Right forelimb (tissue), 1 donor: ENCODE results near the gene GJA9.
"Not testable (repeated sequence)": the region's sequence is repeated elsewhere in the genome, so short reads cannot be mapped to it uniquely, and the experiment has no call there.

ENCODE experiments used
- DNase-seq: peaks from one replicate; pipeline ENCODE4 v3.0.0-alpha.2; 2018

Gene GJA9

DNA sequence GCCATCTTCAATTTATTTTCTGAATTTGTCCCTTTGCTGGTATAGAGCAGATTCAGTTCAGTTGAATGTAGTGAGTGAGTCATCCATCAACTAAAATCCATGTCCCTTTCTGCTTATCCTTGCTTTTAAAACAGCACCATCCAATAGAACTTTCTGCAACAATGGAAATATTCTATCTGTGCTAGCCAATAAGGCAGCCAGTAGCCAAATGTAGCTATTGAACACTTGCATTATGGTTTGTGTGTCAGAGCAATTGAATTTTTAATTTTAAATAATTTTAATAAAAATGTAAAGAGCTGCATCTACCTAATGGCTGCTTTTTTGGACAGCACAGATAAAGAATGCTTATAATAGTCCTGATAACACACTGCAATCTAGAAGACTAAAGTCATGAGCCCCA lies at the start of gene GJA9:
GJA9 (minus strand) TSS at position 101 of the 400 bp plus-strand sequence. CDS start 5,489 bp downstream, outside the sequence.
- DNase-seq, result no peak

DNA sequence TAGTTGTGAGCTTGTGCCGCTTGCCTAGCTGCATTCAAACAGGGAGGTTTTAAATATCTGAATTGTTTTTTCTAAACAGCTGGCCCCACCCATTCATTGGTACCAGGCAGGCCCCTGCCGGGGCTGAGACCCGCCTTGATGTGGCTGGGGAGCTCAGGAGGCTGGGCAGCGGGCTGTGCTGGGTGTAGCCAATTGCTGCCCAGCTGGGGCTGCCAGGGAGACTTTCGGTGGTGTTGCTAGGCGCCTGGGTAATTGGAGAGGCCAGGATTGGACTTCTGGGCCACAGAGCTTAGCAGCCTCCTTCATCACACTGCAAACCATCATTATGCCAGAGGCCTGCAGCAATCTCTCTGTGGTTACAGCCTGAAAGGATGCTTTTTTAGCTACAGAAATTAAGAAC lies 48.1 kb upstream of the GJA9 start:
- DNase-seq, result peak; percentile 60

DNA sequence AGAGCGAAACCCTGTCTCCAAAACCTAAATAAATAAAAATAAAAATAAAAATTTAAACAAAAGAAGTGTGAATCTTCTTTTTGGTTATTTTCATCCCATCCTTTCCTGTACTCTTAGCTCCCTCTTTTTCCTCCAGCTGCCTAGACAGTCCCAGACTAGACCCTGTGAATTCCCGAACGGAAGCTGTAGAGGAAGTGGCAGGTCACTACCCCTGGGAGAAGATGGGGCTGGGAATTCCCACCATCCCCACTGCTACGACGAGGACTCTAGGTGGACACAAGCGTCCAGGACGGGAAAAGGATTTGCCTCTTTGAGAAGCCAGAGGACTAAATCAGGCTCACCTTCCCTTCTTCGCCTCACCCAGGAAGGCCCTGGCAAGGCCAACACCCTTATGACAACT lies 47.7 kb upstream of the GJA9 start:
- DNase-seq, result no peak

DNA sequence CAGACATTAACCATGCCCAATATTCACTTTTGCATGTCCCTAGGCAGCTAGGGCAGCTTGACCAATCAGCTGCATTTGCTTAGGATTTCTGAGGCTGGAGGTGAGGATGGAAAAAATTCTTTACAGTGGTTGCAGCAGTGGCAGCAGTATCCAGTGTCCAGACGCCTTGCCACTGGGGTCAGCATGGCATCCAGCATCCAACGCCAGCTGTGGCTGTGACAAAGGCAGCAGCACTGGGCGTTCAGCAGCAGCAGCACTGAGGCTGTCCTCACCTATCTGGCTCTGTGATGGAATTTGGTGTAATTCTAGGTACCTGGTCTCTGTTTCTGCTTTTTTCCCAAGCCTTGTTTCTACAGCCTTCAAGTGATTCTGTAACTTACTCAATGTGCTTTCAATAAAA lies 44.7 kb upstream of the GJA9 start:
- DNase-seq, result no peak

DNA sequence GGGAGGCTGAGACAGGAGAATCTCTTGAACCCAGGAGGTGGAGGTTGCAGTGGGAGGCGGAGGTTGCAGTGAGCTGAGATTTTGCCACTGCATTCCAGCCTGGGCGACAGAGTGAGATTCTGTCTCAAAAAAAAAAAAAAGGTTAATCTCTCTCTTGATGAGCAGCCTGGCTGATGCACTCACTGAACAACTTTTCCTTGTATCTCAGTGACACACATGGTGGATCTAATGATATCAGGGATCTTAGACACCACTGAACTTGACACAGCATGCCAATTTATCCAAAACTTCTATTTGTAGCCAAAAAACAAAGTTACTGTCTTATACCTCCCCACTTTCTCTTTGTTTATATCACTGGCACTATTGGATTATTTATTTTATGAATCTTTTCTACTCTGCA lies 44.0 kb upstream of the GJA9 start:
- DNase-seq, result no peak

DNA sequence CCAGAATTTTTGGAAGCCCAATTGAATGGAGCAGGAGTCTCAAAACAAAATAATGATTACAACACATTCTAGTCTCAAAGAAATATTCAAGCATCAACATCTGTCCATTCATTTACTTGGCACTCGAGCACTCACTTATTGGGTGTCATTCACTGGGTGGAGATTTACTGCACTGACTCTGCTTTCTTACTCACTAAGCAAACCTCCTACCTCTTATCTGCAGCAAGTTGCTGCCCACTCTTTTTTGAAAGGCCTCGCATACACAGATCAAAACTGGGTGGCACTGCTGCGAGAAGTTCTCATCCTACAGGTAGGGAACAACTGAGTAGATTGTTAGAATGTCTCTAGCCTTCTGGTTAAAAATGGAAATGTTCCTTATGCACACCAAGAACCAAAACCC lies 42.2 kb upstream of the GJA9 start:
- no peak for DNase-seq

DNA sequence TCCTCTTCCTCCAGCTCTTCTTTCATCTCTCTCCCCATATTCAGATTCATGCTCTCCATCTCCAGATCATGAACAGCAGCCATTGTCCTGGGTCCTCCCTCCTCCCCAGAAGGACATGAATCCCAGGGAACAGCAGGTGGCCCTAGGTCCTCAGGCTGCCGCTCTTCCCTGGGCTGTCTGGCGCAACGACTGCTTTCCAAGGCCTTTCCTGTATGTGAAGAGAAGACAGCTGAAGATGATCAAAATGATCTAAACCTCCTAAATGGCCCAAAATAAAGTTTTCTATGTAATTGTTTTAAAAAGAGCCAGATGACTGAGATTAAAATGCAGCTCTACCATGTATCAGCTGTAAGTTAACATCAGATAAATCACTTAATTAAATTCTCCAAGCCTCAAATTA lies 37.7 kb upstream of the GJA9 start:
- no peak for DNase-seq

DNA sequence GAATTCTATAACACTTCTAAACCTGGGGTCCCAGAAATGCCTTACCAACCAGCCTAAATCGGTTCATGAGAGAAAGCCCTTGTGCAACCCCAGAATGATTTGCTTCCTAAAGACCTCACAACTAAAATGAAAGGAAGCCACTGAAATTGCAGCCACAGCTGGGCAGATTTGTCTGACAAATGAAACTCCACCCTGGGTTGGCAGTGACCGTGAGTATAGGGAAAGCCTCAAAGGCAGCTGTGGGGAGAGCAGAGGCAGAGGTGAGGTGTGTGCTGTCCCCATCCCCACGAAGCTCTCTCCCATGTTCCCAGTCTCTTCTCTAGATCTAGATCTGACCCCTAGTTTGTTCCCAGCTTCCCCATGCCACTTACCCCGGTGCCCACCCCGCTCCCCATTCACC lies 37.2 kb upstream of the GJA9 start:
- DNase-seq, result no peak

DNA sequence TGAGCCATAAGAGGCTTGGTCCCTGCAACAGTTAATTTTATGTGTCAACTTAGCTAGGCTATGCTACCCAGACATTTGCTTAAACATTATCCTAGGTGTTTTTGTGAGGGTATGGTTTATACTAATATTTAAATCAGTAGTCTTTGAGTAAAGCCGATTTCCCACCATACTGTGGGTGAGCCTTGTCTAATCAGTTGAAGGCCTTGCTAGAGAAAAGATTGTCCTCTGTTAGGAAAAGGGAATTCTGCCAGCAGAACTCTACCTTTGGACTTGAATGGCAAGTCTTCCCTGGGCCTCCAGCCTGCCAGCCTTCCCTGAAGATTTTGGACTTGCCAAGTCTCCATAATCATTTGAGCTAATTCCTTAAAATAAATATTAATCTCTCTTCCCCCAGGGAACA lies 36.4 kb upstream of the GJA9 start:
- no peak for DNase-seq

DNA sequence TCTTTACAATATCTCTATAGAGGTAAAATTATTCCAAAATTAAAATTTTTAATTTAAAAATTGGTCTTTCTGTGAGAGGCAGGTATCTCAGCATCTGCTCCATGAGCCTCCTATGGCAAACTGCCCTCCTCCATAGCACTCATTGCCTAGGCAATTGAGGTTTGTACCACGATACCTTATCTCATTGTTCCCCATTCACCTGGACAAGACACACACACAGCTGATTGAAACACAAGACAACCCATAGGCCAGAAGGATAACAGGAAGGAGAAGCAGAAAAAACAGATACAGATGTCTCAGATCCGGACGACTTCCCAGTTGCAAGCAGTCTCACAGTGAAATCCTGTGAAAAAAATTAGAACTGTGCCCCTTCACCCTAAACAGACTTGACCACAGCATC lies 36.0 kb upstream of the GJA9 start:
- DNase-seq, result no peak

DNA sequence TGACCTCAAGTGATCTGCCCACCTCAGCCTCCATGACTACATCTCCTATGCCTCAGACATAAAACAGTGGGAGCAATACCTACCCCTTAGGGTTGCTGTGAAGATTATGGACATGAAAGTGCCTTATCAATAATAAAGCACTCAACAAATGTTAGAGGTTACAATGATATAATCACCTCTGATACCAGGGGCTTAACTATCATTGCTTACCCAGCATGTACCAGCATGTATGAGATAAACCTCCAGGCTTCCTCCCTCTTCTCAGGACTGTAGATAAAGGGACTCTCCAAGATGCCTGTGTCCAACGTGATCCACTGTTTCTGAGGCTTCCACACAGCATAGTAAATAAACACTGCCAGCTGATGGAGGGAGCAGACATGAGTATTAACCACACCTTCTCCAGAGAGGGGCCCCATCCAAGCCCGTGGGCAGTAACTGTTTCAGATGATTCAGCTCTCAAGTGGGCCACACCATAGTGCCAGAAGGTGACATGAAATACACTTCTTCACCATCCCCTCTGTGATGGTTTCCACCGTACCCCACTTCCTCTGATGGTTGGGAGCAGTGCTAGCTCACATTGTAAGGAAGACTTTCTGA lies 34.1 kb upstream of the GJA9 start:
- DNase-seq, result no peak

DNA sequence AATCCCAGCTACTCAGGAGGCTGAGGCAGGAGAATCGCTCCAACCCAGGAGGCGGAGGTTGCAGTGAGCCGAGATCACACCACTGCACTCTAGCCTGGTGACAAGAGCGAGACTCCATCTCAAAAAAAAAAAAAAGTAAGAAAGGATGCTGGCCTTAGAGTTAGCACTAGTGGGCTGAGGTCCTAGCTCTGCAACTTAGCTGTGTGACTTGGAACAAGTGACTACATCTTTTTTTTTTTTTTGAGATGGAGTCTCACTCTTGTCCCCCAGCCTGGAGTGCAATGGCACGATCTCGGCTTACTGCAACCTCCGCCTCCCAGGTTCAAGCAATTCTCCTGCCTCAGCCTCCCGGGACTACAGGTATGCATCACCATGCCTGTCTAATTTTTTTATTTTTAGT lies 33.5 kb upstream of the GJA9 start:
- not testable (repeated sequence) for DNase-seq

DNA sequence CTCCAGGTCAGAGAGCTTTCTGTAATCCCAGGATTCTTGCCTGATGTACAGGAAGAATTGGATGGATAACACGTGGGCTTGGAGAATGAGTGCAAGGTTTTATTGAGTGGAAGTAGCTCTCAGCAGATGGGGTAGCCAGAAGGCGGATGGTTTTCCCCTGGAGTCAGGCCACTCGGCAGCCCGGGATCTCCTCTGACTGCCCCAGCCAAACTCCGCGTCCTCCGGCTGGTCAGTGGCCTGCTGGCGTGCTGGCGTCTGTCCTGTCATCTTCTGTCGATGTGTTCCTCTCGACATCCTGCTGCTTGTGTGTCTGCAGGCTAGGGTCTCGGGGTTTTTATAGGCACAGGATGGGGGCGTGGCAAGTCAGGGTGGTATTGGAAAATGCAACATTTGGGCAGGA lies 27.4 kb upstream of the GJA9 start:
- no peak for DNase-seq

DNA sequence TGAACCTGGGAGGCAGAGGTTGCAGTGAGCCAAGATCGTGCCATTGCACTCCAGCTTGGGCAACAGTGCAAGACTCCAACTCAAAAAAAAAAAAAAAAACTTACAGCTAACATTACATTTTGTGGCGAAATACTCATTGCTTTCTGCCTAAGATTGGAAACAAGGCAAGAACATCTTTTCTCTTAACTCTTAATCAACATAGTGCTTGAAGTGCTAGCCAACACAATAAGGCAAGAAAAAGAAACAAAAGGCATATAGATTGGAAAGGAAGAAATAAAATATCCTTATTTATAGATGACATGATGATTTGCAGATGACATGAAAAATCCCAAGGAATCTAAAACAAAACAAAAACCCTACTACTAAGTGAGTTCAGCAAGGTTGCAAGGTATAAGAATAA lies 24.6 kb upstream of the GJA9 start:
- DNase-seq, result no peak

DNA sequence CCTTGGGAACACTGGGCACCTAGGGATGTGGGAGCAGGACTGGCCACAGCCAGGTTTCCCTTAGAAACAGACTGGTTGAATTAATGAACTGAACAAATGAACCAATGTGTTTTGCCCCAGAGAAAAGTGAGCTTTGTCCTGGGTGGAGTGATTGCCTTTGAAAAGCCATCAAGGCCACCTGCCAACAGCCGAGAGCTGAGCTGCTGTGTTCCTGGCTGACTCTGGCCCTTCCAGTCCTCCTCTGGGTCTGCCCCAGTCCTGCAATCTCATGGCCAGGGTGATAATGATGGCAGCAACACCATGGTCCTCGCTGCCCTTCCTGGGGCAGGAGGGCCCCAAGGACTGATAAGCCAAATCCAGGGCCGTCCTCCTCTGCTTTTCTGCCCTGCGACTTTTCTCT lies 18.2 kb upstream of the GJA9 start:
- DNase-seq, result no peak

DNA sequence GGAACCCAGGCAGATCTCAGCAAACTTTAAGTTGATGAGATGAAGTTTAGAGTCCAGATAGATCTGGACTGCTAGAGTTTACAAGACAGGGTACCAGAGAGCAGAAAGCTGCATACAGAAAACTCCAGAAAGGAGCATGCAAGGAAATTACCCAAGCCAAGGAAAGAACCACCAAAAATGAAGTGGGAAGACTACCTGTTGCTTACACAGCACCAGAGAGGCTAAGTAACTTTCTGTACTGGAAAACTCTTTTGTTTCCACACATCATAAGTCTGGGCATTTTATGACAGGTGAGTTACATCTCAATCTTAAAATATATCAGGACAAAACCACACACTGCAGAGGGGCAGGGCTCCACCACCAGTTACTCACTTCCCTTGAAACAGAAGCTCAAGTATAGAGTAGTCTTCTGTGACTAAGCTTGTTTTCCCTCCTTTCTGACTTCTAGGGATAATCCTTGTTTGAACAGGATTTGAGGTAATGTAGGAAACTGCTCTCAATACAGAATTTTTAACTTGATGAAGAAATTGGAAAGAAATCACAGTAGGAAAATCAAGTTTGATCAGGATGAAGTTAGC lies 17.4 kb upstream of the GJA9 start:
- no peak for DNase-seq

DNA sequence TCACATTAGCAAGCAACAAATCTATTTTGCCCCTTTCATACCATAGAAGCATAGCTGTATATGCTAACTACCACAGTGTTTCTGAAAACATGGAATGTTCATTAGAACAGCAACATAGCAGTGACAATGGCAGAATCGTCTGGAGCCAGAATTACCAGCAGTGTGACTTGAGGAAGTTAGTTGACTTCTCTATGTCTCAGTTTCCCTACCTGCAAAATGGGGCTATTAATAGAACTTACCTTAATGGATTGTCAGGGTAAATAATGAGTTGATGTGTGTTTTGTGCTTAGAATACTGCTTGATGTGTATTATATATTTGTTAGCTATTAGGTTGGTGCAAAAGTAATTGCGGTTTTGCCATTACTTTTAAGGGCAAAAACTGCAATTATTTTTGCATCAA lies 14.8 kb upstream of the GJA9 start:
- DNase-seq, result no peak

DNA sequence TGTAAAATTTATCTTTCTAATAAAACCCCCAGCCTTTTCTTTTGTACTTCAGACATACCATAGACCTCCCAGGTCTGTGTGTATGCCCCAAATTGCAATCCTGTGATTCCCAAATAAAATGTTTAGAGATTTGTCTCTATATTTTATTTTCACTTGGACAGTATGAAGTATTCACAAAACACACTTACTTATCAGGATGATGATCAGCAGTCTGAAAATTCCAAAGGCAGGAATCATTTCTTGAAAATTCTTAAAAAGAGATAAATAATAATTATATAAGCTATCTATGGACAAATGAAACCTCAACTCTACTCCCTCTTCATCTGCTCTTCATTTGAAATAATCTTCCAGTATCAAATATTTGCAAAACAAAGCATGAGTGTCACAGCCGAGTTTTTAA lies 11.6 kb upstream of the GJA9 start:
- no peak for DNase-seq

DNA sequence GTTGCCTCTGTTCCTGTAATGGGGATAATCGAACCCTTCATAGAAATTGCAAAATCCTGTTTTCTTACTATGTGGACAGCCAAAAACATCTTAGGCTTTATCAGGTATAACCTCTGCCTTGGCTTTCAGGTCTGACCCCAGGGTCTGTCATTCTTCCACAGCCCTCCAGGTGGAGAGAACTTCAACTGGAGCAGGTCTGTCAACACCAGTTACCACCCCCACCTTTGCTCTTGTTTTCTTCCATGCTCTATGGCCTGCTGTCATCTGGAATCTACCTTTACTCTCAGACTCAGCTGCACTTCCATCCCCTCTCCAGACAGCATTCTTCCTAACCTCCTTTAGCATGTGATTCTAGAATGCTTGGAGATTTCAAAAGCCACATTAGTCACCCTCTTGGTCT lies 10.4 kb upstream of the GJA9 start:
- DNase-seq, result no peak

DNA sequence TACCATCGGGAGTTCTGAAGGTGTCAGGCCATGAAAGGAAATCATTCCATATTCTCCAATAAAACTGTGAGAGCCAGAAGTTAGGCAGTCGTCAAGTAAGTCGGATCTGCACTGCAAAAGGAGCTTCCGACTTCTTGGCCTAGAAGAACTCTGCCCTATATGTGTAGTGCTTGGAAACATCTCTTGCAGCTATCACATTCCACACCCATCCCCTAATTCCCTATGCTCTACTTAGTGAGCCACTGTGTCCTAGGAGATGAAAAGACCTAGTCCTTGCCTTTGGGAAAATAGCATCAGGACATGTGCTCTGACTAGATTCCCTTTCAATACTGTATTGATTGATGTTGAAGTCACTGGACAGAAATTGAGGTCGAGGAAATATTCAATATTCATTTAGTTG lies 8.2 kb upstream of the GJA9 start:
- DNase-seq, result no peak

DNA sequence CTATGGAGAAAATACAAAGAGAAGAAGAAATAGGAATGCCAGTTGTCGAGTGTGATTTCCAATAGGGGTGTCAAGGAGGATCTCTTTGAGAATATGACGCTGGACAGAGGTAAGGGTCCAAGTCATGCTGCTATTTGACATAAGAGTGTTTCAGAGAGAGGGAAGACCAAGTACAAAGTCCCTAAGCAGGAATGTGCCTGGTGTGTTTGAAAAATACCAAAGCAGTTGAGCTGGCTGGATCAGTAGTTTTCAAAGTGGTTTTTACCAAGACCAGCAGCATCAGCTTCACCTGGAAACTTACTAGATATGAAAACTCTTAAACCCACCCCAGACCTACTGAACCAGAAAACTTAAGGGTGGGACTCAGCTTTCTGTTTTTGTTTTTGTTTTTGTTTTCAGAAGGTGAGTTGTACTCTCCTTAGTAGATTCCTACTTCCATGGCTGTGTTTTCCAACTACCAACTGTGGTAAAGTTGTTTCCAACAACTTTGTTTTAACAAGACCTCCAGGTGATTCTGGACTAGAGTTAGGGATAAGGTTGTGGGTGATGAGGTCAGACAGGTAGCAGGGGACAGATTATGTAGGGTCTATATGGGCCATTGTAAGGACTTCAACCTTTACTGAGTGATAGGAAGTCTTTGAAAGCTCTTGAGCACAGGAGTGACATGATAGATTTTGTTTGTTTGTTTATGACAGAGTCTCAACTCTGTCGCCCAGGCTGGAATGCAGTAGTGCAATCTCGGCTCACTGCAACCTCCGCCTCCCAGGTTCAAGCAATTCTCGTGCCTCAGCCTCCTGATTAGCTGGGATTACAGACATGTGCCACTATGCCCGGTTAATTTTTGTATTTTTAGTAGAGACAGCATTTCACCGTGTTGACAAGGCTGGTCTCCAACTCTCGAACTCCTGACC lies 7.3 kb upstream of the GJA9 start:
- no peak for DNase-seq

DNA sequence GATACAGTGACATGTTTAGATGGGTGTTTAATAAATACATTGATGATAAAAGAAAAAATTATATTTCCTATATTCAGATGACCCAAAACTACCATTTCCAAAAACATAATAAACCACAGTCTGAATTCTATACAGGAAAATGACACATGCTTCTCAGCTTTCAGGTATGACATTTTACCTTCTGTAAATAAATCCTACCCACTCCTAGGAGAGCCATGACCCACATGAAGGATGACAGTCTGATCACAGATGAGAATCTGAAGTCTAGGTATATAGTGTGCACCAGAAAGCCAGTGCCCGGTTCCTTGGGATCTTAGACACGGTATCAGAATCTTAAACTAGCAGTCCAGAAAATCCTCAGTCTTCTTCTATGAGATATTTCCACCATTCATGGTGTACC lies 3.7 kb upstream of the GJA9 start:
- DNase-seq, result no peak

DNA sequence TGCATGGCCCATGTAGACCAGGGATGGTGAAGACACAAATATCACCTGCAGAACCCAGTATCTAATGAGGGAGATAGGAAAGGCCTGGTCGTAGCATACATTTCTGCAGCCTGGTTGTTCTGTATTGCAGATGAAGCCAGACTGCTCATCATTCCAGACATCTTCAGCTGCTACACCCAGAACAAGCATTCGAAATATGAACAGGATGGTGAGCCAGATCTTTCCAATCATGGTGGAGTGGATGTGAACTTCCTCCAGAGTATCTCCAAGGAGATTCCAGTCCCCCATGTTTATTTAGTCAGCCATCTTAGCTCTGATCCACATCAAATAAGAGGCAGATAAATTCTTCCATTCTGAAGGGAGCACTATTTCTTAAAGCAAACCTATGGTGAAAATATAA lies 5.6 kb downstream of the GJA9 start:
- DNase-seq, result no peak
